ENCODE data around the gene KCNA5.

The KCNA5 gene

DNA sequence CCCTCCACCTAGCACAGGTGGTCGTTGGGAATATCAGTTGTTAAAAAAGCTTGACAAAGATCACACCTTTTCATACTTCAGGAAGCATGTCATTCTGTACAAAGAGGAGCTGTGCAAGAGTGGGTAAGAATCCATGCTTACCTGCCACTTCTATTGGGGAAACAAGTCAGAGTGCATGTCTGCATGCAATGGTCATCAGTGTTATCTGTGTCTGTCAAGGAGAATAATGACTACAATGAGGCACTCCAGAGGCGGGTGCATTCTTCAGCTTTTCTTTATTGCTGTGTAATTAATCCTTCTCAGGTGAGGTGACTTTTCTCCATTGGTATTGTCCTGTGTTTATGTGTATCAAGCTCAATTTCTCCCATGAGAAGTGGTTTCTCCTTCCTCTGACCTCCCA, 24.4 kb downstream of the KCNA5 start:
- DNase-seq: no peak

DNA sequence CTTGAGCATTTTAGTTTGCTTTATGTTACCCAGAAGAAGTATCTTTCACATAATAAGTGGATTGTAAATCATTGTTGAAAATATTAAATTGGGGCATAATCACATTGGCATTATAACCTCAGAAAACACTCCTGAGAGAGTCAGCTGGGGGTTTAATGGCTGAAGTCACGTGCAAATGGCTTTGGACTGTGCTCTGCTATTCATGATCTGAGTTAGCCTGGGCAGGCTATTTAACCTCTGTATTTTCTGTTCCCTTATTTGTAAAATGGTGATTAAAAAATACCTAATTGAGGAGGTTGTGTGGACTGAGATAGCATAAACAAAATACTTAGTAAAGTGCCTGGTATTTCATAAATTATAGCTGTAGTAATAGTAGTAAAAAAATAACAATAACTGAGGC, 24.9 kb downstream of the KCNA5 start:
- no peak for DNase-seq

DNA sequence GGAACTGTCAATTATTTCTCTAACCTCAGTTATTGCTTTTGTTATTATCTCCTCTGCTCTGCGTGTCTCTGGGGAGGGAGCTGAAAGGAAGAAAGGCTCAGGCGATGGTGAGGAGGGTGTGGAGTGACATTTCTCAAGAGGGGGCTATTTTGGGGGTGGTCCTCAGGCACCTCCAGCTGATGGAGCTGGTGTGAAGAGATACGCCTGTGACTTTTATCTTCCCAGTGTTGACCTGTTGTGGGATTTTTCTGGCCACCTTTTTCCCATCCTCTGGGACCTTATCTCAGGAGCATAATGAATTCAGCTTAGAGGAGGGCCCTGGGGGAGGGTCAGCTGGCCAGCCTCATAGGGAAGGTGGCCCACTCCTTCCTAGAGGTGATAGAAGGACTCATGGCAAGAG, 26.4 kb downstream of the KCNA5 start:
- no peak for DNase-seq

DNA sequence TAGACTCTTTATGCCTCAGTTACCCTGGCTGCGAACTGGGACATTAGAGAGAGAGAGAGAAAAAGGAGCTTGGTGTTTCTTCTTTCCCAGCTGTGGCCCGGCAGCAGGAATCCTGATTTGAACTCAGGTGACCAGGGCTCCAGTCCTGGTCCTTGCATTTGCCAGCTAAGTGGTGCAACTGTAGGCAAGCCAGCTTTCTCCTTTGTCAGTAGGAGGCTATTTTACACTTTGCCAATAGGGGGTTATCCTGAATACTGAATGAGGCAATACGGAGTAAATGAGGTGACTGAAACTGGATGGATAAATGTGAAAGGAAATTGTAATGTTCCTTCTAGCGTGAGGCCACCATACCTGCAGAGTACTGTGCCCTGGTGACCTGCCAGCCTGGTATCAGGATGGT, 27.8 kb downstream of the KCNA5 start:
- DNase-seq: no peak

DNA sequence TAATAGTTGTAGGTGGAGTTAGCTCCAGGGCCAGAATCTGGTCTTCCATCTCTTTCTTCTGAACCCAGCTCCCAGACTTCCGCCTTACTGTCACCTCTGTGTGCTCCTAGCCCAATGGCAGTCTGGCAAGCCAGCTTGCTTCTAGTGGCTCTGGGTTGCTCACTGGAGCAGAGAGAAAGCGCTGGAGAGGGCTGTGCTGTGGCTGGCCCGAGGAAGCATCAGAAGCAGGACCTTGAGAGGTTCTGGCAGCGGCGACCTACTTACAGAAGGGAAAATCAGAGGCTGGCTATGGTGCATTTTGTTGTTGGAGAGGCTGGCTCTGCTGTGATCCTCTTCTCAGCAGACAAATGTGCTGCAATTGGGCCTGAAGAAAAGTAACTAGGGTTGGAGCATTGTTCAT, 28.6 kb downstream of the KCNA5 start:
- DNase-seq: no peak

DNA sequence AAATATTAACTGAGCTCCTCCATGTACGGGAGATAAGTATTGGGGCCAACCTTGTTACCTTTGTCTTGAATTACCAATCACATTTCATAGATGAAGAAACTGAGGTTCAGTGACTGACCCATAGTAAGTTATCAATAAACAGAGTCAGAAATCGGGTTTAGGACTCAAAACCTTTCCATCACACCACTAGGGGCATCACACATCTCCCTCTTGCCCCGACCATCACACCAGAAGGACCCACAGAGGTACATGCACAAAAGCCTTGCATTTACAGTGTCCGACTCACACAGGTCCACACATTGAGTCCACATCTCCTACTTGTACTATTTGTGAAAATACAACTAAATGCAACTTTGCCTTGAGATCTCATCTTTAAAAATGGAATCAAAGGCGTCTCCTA, 29.4 kb downstream of the KCNA5 start:
- no peak for DNase-seq

DNA sequence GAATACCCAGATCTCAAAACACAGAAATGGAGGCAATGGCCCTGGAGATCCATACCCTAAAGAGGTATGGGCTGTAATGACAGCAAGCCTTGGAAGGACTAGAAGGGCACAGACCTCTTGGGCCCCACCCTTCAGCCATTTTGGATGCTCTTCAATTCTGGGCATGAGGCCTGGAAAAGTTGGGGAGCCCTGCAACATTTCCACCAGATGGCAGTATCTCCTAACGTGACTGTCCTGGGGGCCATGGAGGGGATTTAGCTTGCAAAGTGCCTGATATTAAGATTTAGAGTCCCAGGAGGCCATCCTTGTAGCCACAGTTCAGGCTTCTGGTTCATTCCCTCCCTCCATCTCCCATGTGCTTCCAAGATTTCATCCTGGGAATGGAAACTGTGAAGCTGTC, 30.2 kb downstream of the KCNA5 start:
- no peak for DNase-seq

DNA sequence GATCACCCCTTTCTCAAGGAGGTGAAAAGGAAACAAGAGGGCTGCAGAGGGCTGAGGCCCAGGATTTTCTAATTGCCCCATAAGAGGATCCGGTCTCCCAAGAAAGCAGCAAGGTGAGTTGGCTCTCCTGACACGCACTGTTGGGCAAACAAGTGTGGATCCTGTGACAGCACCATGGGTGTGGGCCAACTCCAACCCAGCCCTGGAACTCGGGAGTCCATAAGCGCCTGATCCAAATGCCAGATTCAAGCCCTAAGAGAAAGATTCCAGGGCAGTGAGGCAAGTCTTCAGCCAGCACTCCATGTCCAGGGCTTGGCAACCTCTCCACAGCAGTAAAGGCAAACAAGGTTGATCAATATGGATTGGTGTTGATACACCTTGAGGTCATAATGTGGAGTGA, 33.1 kb downstream of the KCNA5 start:
- DNase-seq: no peak

DNA sequence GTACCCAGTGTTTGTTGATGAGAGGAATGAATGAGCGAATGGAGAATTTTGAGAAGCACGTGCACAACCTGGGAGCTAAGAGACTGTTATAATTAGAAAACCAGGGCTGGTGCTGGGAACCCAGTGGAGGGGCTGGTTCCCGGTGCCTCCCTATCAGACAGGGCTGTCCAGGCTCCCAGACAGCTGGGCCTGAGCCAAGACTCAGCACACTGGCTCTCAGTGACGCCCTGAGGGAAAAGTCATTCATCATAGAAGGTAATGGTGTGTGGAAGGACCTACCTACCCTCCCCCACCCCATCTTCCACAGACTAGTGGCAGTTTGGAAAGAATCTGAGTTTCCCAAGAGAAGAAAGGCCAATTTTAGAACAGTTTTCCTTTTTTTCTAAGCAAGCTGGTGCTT, 34.7 kb downstream of the KCNA5 start:
- no peak for DNase-seq

DNA sequence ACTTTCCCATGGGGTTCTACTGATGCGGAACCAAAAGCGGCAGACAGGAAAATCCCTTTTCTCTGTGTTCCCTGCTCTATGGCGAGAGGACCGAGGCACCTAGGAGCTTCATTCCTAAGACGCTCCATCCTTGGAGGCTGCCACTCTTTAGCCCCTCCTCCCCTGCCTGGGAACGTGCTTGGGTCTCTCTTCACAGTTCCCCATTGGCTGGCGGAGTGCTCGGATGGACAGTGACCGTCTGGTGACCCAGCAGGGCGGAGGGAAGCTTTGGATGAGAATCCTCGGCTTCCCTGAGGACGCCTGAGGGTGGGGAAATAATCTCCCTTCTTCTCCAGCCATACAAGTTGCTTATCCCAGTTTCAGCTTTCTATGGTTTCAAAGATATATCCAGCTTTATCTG, 37.3 kb downstream of the KCNA5 start:
- DNase-seq: no peak

DNA sequence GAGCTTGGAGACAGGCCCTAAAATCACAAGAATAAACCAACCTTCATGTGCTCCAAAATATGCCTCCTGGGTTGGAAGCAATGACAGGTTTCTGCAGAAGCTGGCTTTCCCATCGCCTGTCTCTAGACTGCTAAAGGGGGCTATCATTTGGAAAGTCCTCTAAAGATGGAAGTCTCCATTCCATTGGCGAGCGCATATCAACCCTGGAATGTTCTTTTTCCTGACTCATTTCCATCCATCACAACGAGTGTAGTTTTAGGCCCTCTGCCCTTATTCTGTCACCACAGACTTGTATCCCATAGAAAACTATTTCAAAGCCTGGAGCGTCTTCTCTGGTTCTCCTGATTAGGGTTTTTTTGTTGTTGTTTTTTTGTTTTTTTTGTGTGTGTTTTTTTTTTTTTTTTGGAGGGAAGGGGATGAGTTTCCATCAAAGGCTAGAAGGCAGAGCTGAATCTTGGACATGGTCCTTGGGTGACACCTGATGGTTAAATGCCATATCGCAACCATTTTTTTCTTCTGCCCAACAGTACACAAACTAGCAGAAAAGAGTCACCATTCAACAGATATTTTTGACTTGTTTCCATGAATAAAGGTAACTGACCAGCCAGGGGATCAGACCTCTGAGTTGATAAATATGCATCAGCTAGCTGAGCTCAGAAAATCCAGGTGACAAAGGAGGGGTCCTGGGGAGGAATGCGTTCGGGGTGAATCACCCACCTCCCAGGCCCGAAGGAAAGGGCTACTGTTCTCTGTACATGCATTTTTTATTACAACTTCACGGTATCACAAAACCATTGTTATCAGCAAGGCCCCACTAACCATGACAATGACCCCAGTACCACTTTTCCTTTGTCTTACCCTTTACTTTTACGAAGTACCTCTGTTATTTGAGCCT, 40.5 kb downstream of the KCNA5 start:
- DNase-seq: no peak

DNA sequence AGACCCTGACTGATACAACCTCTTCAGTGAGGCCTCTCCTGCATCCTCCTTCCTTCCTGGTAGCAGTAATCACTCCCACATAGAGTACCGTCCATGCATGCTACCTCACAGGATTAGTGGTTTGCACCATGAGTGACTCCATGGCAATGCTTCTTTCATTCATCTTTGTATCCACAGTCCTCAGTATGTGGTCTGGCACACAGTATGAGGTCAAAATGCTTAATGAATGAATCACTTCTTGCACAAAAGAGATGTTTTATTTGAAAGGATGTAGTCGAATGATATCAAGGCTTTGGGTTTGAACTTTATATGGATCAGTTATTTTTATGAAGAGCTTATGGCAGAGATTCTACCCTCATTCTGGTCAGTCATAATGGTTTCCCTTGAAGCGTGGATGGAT, 42.2 kb downstream of the KCNA5 start:
- no peak for DNase-seq

DNA sequence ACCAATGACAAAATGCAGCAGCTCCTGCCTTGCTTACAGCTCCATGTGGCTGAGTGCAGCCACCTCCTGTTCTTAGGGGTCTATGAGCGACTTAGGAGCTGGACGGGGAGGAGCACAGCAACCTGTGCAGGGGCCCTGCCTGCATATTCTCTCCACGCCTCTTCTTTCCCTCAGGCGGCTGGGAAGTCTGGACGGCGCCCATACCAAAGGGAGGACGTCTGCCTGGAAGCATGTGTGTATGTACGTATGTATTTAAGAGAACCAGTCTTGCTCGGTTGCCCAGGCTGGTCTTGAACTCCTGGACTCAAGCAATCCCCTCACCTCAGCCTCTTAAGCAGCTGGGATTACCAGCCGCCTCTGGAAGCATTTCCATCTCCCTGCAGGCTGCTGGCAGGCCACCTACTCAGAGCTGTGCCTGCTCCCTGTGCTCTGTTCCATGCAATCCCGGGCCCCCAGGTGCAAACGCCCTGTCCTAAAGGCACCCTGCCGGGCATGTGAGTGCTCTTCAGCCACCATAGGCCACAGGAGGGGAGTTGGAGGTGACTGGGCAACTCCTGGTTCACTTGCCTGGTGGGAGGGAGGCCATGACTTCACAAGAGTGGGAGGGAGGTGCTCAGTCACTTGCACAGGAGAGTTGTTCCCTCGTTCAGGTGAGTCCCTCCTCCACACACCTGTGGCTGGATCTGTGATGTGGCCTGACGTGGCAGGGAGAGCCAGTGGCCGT, 44.3 kb downstream of the KCNA5 start:
- DNase-seq: no peak

DNA sequence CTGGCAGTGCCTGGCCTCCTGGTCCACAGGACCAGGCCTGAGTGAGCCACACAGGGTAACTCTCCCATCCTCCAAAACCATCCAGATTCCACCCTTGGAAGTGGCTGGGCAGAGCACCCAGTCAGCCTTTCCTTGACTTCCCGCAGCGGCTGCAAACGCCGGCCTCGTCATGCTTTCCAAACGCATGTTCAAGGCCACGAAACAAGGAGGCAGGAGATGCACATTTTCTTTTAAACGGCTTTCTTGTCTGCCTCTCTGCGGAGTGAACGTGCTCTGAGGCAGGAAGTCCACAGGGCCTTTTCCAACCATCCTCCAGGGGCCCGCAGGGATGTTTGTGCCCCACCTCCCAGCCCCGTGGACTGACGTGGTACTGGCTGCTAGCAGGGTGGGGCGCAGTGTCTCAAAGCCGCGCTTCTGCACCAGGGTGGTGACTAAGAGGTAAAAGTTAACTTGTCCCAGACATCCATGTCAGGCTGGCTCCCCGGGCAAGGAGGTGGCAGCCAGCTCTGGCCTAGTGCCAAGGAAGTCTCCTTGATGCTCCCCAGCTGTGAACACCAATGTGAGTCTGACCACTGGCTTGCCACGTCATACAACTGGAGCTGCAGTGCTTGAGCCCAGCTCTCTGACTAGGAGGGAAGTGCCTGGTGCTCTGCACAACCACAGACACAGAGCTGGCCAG, 45.0 kb downstream of the KCNA5 start:
- DNase-seq: no peak

DNA sequence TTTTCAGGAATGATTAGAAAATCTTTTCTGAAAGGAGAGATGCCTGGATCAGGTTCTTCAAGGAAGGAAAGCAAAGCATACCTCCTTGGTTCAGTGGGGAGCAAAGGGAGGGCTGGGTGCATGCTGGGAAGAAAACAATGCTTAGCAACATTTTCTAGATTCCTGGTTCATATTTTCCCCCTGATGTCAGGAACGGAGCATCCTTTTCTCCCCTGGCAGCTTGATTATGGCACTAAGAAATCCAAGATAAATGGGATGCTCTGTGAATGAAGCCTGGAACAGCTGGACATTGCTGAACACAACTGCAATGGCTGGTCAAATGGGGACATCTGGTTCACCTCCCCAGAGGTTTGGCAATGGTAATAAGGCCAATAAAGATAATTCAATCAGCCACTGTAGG, 50.9 kb downstream of the KCNA5 start:
- no peak for DNase-seq

DNA sequence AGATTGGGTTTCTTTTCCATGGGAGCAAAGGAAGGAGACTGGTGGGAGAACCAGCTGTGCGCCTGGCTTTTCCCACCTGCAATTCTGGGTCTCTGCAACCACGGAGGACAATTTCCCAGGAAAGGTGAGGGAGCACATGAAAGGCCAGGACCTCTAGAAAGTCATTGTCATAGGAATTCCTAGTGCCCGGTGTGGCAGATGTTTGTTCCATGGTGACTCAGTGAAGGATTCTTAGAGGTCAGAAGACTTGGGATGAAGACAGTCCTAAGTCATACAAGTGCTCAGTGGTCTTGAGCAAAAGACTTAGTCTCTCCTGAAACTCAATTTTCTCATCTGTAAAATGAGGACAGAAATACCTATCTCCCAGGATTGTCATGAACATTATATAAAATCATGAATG, 51.3 kb downstream of the KCNA5 start:
- DNase-seq: no peak

Data from activated gamma-delta T cell (primary cell).